H9 (cell line): ENCODE results near the gene CCDC92B. TPM values are rescaled to one million over a fixed set of nuclear protein-coding genes. Genes with fewer than 3 reads are reported as not detected.

Source experiments
- DNase-seq: peaks from one replicate; pipeline ENCODE4 v3.0.0-alpha.2; 2017
- H2AFZ ChIP-seq: one replicate; pipeline ENCODE4 v1.6.1; 2013; ENCODE audit warnings: mild to moderate bottlenecking, low read length, control low read depth, moderate library complexity
- H2AK5ac ChIP-seq: 2 replicates; pipeline ENCODE4 v1.6.1; 2013; ENCODE audit warnings: low read length, control low read depth, mixed read lengths; ENCODE audit not compliant: insufficient read length
- H2BK120ac ChIP-seq: one replicate; pipeline ENCODE4 v1.6.1; 2013; ENCODE audit warnings: low read depth, mild to moderate bottlenecking, low read length, control low read depth, inconsistent platforms; ENCODE audit not compliant: poor library complexity, severe bottlenecking
- H2BK12ac ChIP-seq: 2 replicates; pipeline ENCODE4 v1.6.1; 2013; ENCODE audit warnings: low read length, control low read depth, mixed read lengths, low read depth; ENCODE audit not compliant: insufficient read length
- H2BK15ac ChIP-seq: 2 replicates; pipeline ENCODE4 v1.6.1; 2013; ENCODE audit warnings: low read depth, low read length, control low read depth
- H2BK20ac ChIP-seq: one replicate; pipeline ENCODE4 v1.6.1; 2013; ENCODE audit warnings: low read depth, mild to moderate bottlenecking, low read length, control low read depth, inconsistent platforms; ENCODE audit not compliant: poor library complexity, severe bottlenecking
- H2BK5ac ChIP-seq: 2 replicates; pipeline ENCODE4 v1.6.1; 2013; ENCODE audit warnings: low read length, control low read depth, mixed read lengths; ENCODE audit not compliant: insufficient read length
- H3K14ac ChIP-seq: 2 replicates; pipeline ENCODE4 v1.6.1; 2013; ENCODE audit warnings: low read length, control low read depth; ENCODE audit not compliant: insufficient read depth
- H3K18ac ChIP-seq: 2 replicates; pipeline ENCODE4 v1.6.1; 2013; ENCODE audit warnings: low read depth, mild to moderate bottlenecking, mixed read lengths, low read length, control low read depth; ENCODE audit not compliant: insufficient read length
- H3K23ac ChIP-seq: 2 replicates; pipeline ENCODE4 v1.6.1; 2013; ENCODE audit warnings: low read length, control low read depth, mixed read lengths, low read depth; ENCODE audit not compliant: insufficient read length
- H3K23me2 ChIP-seq: 2 replicates; pipeline ENCODE4 v1.6.1; 2013; ENCODE audit warnings: low read depth, mild to moderate bottlenecking, mixed read lengths, low read length, control low read depth; ENCODE audit not compliant: insufficient read length, poor library complexity, severe bottlenecking
- H3K27ac ChIP-seq: 2 replicates; pipeline ENCODE4 v1.5.1; 2013; ENCODE audit warnings: low read length, control low read depth, mixed read lengths, low read depth; ENCODE audit not compliant: insufficient read length
- H3K27me3 ChIP-seq: 2 replicates; pipeline ENCODE4 v1.6.1; 2013; ENCODE audit warnings: low read length, control low read depth, inconsistent platforms; ENCODE audit not compliant: insufficient read depth
- H3K4ac ChIP-seq: 2 replicates; pipeline ENCODE4 v1.6.1; 2013; ENCODE audit warnings: low read depth, mild to moderate bottlenecking, control low read depth, inconsistent platforms, low read length, moderate library complexity
- H3K4me1 ChIP-seq: 2 replicates; pipeline ENCODE4 v1.6.1; 2013; ENCODE audit warnings: low read length, control low read depth, inconsistent platforms; ENCODE audit not compliant: insufficient read depth
- H3K4me2 ChIP-seq: 2 replicates; pipeline ENCODE4 v1.6.1; 2013; ENCODE audit warnings: low read length, control low read depth, mixed read lengths; ENCODE audit not compliant: insufficient read length, insufficient read depth
- H3K56ac ChIP-seq: 2 replicates; pipeline ENCODE4 v1.6.1; 2013; ENCODE audit warnings: low read depth, mild to moderate bottlenecking, mixed read lengths, low read length, control low read depth; ENCODE audit not compliant: insufficient read length
- H3K79me1 ChIP-seq: 2 replicates; pipeline ENCODE4 v1.6.1; 2013; ENCODE audit warnings: low read depth, mild to moderate bottlenecking, moderate library complexity, low read length, control low read depth, inconsistent platforms; ENCODE audit not compliant: insufficient read depth, poor library complexity, severe bottlenecking
- H3K79me2 ChIP-seq: 2 replicates; pipeline ENCODE4 v1.6.1; 2013; ENCODE audit warnings: low read length, control low read depth, inconsistent platforms; ENCODE audit not compliant: insufficient read depth
- H3K9ac ChIP-seq: 2 replicates; pipeline ENCODE4 v1.6.1; 2013; ENCODE audit warnings: low read length, control low read depth, mixed read lengths; ENCODE audit not compliant: insufficient read length; ENCODE audit errors: extremely low read depth
- H3K9me3 ChIP-seq: one replicate; pipeline ENCODE4 v1.6.1; 2013; ENCODE audit warnings: low read depth, low read length, inconsistent platforms; ENCODE audit not compliant: control insufficient read depth
- H3T11ph ChIP-seq: one replicate; pipeline ENCODE4 v1.6.1; 2013; ENCODE audit warnings: mild to moderate bottlenecking, low read length, control low read depth, inconsistent platforms
- H4K20me1 ChIP-seq: one replicate; pipeline ENCODE4 v1.6.1; 2013; ENCODE audit not compliant: control insufficient read depth, insufficient read length, insufficient read depth
- H4K5ac ChIP-seq: 2 replicates; pipeline ENCODE4 v1.6.1; 2013; ENCODE audit warnings: low read depth, mild to moderate bottlenecking, mixed read lengths, low read length, control low read depth; ENCODE audit not compliant: insufficient read length
- H4K8ac ChIP-seq: replicated peaks from 2 replicates; pipeline ENCODE4 v1.6.1; 2013; ENCODE audit warnings: low read length, control low read depth, mixed read lengths, low read depth; ENCODE audit not compliant: insufficient read length
- H4K91ac ChIP-seq: 2 replicates; pipeline ENCODE4 v1.6.1; 2013; ENCODE audit warnings: low read depth, mild to moderate bottlenecking, moderate library complexity, mixed read lengths, low read length, control low read depth; ENCODE audit not compliant: insufficient read length
- H3K27ac Mint-ChIP-seq, 3 experiments: 2 replicates in 2 of 3; 3 replicates in 1 of 3; pipeline ENCODE4 v1.8.0; 2020 to 2021; ENCODE audit warnings: mixed read lengths in 3 of 3, mild to moderate bottlenecking in 1 of 3, moderate library complexity in 1 of 3
- H3K27me3 Mint-ChIP-seq: 2 replicates; pipeline ENCODE4 v1.8.0; 2021; ENCODE audit warnings: low read depth, mild to moderate bottlenecking, moderate library complexity, mixed read lengths
- H3K36me3 Mint-ChIP-seq, 3 experiments: 2 replicates in 2 of 3; 3 replicates in 1 of 3; pipeline ENCODE4 v1.8.0; 2020 to 2021; ENCODE audit warnings: low read depth in 3 of 3, mixed read lengths in 3 of 3; ENCODE audit not compliant: insufficient read depth in 1 of 3
- H3K4me1 Mint-ChIP-seq, 2 experiments: 2 replicates each; pipeline ENCODE4 v1.8.0; 2020; ENCODE audit warnings: mixed read lengths in 2 of 2
- H3K4me3 Mint-ChIP-seq, 2 experiments: 2 replicates in 1 of 2; 3 replicates in 1 of 2; pipeline ENCODE4 v1.8.0; 2020 to 2021; ENCODE audit warnings: mild to moderate bottlenecking in 2 of 2, mixed read lengths in 2 of 2, moderate library complexity in 1 of 2
- H3K9me3 Mint-ChIP-seq, 2 experiments: 2 replicates in 1 of 2; 3 replicates in 1 of 2; pipeline ENCODE4 v1.8.0; 2020; ENCODE audit warnings: mild to moderate bottlenecking in 2 of 2, mixed read lengths in 2 of 2, moderate library complexity in 1 of 2
- CTCF ChIP-seq: fragments of 200-600 bp; sonication (generic); conservative IDR thresholded peaks from 3 replicates; pipeline ENCODE4 v1.8.0; 2021; ENCODE audit warnings: antibody characterized with exemption, mild to moderate bottlenecking
- WGBS: extraction: QIAGEN DNeasy Blood & Tissue Kit; methylation state at CpG from one replicate; pipeline ENCODE4 v1.1.7; 2013; ENCODE audit warnings: missing lambda C conversion rate, low lambda C conversion rate, mixed read lengths; ENCODE audit not compliant: insufficient read length; ENCODE audit errors: extremely low coverage; 5-methylcytosine and 5-hydroxymethylcytosine counted together
- total RNA-seq: library from RNA; stranded (reverse); gene quantifications from 2 replicates; pipeline ENCODE4 v1.2.1, GENCODE V29; 2021

CCDC92B gene
- total RNA-seq, 1 experiment from 2014 or later, result 8.0 TPM

GRCh38 chr17:2724784-2725164 lies 24.7 kb downstream of the CCDC92B start:
- Histone ChIP-seq H3K14ac (no peak overlapping the region), H3K23me2 (peaks cover 3% of the 10 kb centered on the region), H3K18ac (no peak overlapping the region), H3T11ph (no peak overlapping the region), H3K23ac (no peak overlapping the region), H3K56ac (no peak overlapping the region), H2BK15ac (no peak overlapping the region), H3K79me2 (no peaks in the 10 kb centered on the region), H2BK5ac (no peak overlapping the region), H4K8ac (no peak overlapping the region), H4K20me1 (no peaks in the 10 kb centered on the region), H4K91ac (no peak overlapping the region), H3K4me1 (peaks cover 3% of the 10 kb centered on the region; the same call in 1 of the 2 replicates), H3K9ac (no peak overlapping the region), H3K4me2 (no peak overlapping the region), H3K27me3 (no peaks in the 10 kb centered on the region), H4K5ac (no peak overlapping the region), H2BK120ac (no peak overlapping the region), H3K79me1 (no peaks in the 10 kb centered on the region), H2BK12ac (no peak overlapping the region), H3K27ac (no peak overlapping the region), H2AFZ (no peak overlapping the region), H2BK20ac (no peak overlapping the region), H3K9me3 (no peaks in the 10 kb centered on the region), H2AK5ac (no peak overlapping the region), H3K4ac (no peak overlapping the region)
- H3K4me3 Mint-ChIP-seq, result peak overlapping the region; percentile 51 to 59; a peak in 3 of 5 replicates
- TF ChIP-seq CTCF, result peak; percentile 26; the same call in 1 of the 3 replicates
- DNase-seq, result peak; percentile 85
- H3K9me3 Mint-ChIP-seq, result no peaks in the 10 kb centered on the region; a peak in 1 of 5 replicates
- WGBS, result no CpG with 5 or more reads among the region's 40 CpGs
- H3K36me3 Mint-ChIP-seq, result peaks cover 3 to 18% (median 11%) of the 10 kb centered on the region in 3 experiments; a peak in 5 of 7 replicates
- no peak overlapping the region for H3K27ac Mint-ChIP-seq
- peaks cover 9% of the 10 kb centered on the region for H3K27me3 Mint-ChIP-seq
- peaks cover 9 to 39% of the 10 kb centered on the region in 2 experiments for H3K4me1 Mint-ChIP-seq
